Measurements from ENCODE around the gene AKT1.

AKT1 gene

GRCh38 chr14:104786091-104786586 lies 9.4 kb downstream of the AKT1 start:
- no peak for DNase-seq (ENCODE audit: low read depth)

GRCh38 chr14:104785708-104786080 lies 9.9 kb downstream of the AKT1 start:
- no peak for DNase-seq (ENCODE audit: low read depth)

GRCh38 chr14:104784846-104785707 lies 10.5 kb downstream of the AKT1 start:
- no peak for DNase-seq (ENCODE audit: low read depth)

- no peak for DNase-seq (ENCODE audit: low read depth)
These were observed 11.4 kb downstream of the AKT1 start for GRCh38 chr14:104784218-104784568.

GRCh38 chr14:104783484-104784217 lies 11.9 kb downstream of the AKT1 start:
- no peak for DNase-seq (ENCODE audit: low read depth)

- DNase-seq (ENCODE audit: low read depth): no peak
These were observed 12.8 kb downstream of the AKT1 start for GRCh38 chr14:104782808-104783139.

GRCh38 chr14:104782086-104782807 lies 13.3 kb downstream of the AKT1 start:
- DNase-seq (ENCODE audit: low read depth): no peak

- DNase-seq (ENCODE audit: low read depth): no peak
These were observed 14.1 kb downstream of the AKT1 start for GRCh38 chr14:104781271-104782077.

GRCh38 chr14:104780513-104781030 lies 15.0 kb downstream of the AKT1 start:
- no peak for DNase-seq (ENCODE audit: low read depth)

GRCh38 chr14:104779776-104780512 lies 15.6 kb downstream of the AKT1 start:
- DNase-seq (ENCODE audit: low read depth): no peak

GRCh38 chr14:104778694-104779331 lies 16.7 kb downstream of the AKT1 start:
- DNase-seq (ENCODE audit: low read depth): no peak

GRCh38 chr14:104777808-104778249 lies 17.7 kb downstream of the AKT1 start:
- DNase-seq (ENCODE audit: low read depth): no peak

- DNase-seq (ENCODE audit: low read depth): no peak
These were observed 18.4 kb downstream of the AKT1 start for GRCh38 chr14:104776961-104777807.

GRCh38 chr14:104776481-104776880 lies 19.1 kb downstream of the AKT1 start:
- no peak for DNase-seq (ENCODE audit: low read depth)

- DNase-seq (ENCODE audit: low read depth): no peak
These were observed 20.5 kb downstream of the AKT1 start for GRCh38 chr14:104775073-104775489.

GRCh38 chr14:104774453-104775072 lies 21.0 kb downstream of the AKT1 start:
- DNase-seq (ENCODE audit: low read depth): no peak

GRCh38 chr14:104773505-104774452 lies 21.8 kb downstream of the AKT1 start:
- DNase-seq (ENCODE audit: low read depth): no peak
